Transverse colon (tissue), 4 donors: ENCODE data around the gene WASF2.

Source experiments
- EP300 ChIP-seq: sonication (generic); formaldehyde crosslinking; IDR thresholded peaks from one replicate; pipeline ENCODE4 v1.6.1; 2017; ENCODE audit warnings: antibody characterized with exemption, low read depth
- POLR2A ChIP-seq: fragments of 450-650 bp; IDR thresholded peaks from one replicate; pipeline ENCODE4 v1.6.1; 2016; ENCODE audit warnings: antibody characterized with exemption, mild to moderate bottlenecking, moderate library complexity
- POLR2AphosphoS5 ChIP-seq, 3 donors: sonication (generic); formaldehyde crosslinking; IDR thresholded peaks; one replicate each; pipeline ENCODE4 v1.6.1; 2016; ENCODE audit warnings: antibody characterized with exemption in 3 of 3
- TF ChIP-seq, protein P1 (sequence below), 5 experiments: fragments of 200-600 bp in 3 of 5; fragments of 450-650 bp in 2 of 5; sonication (generic) in 3 of 5; IDR thresholded peaks; 1 replicate in 2 of 5; 2 replicates in 3 of 5; pipeline ENCODE4 v1.5.1; 2016 to 2017; ENCODE audit warnings: antibody characterized with exemption in 5 of 5, inconsistent platforms in 3 of 5, mild to moderate bottlenecking in 2 of 5, moderate library complexity in 1 of 5

DNA sequence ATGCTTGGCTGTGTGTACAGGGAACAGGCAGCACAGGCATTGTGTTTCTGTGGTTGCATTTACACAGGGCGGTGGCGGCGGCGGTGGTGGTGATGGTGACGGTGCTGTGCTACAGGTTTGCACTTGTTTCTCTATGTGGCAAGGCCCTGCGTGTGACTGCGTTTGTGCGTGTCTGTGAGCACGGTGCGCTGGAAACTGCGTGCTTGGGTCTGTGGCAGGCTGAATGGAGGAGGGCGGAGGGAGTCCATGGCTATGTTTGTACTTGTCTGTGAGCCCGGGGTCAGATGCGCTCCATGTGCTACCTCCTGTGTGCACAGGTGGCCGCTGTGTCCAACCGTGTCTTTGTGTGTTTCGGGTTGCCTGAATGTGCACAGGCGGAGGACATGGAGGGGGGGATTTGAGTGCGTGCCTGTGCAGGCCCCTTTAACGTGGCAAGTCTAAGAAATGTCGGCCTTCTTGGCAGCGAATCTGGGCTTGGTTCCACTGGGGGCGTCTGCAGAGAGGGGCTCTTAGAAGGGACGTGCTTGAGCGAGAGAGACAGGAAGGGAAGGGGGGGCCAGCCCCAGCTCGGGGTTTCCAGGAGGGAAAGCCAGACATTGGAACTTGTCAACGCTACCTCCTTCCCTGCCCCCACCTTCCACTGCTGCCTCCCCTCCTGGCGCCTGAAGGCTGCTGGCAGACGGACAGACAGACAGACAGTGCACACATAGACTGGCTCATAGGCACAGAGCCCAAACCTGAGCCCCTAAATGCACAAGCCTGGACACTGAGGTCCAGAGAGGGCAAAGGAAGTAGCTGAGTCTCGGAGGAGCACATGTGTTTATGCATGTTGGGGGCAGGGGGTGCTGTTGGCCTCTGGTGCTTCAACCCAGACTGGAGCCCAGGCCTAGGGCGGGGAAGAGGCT lies 32.7 kb upstream of the WASF2 start:
- TF ChIP-seq, protein P1, sequence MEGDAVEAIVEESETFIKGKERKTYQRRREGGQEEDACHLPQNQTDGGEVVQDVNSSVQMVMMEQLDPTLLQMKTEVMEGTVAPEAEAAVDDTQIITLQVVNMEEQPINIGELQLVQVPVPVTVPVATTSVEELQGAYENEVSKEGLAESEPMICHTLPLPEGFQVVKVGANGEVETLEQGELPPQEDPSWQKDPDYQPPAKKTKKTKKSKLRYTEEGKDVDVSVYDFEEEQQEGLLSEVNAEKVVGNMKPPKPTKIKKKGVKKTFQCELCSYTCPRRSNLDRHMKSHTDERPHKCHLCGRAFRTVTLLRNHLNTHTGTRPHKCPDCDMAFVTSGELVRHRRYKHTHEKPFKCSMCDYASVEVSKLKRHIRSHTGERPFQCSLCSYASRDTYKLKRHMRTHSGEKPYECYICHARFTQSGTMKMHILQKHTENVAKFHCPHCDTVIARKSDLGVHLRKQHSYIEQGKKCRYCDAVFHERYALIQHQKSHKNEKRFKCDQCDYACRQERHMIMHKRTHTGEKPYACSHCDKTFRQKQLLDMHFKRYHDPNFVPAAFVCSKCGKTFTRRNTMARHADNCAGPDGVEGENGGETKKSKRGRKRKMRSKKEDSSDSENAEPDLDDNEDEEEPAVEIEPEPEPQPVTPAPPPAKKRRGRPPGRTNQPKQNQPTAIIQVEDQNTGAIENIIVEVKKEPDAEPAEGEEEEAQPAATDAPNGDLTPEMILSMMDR (IDR thresholded peaks at IDR 0.05) = peak in 3 of 5 experiments; percentile 8 to 19 (median 10)
- TF ChIP-seq POLR2A = no peak
- no peak for TF ChIP-seq POLR2AphosphoS5 (IDR thresholded peaks at IDR 0.05)
- TF ChIP-seq EP300 = no peak
